Thymus (tissue), 11 donors: Measurements from ENCODE around the gene RPAP3. TPM values are rescaled to one million over a fixed set of nuclear protein-coding genes. Genes with fewer than 3 reads are reported as not detected.
"Not testable (repeated sequence)": the region's sequence is repeated elsewhere in the genome, so short reads cannot be mapped to it uniquely, and the experiment has no call there.

Source experiments
- DNase-seq, 9 donors: peaks; one replicate each; pipeline ENCODE4 v3.0.0-alpha.2; 2013; ENCODE audit warnings: low spot score in 9 of 9, low read depth in 6 of 9, missing footprints in 1 of 9
- H3K27ac ChIP-seq, 2 donors: one replicate each; pipeline ENCODE4 v1.5.1; 2013; ENCODE audit warnings: control low read depth in 1 of 2, low read depth in 1 of 2, low read length in 1 of 2, mild to moderate bottlenecking in 1 of 2, moderate library complexity in 1 of 2
- H3K27me3 ChIP-seq, 2 donors: one replicate each; pipeline ENCODE4 v1.5.1; 2013; ENCODE audit warnings: low read length in 1 of 2; ENCODE audit not compliant: control insufficient read depth in 2 of 2, insufficient read depth in 1 of 2
- H3K36me3 ChIP-seq, 2 donors: one replicate each; pipeline ENCODE4 v1.5.1; 2013; ENCODE audit warnings: low read length in 1 of 2, mild to moderate bottlenecking in 1 of 2, moderate library complexity in 1 of 2; ENCODE audit not compliant: control insufficient read depth in 2 of 2, insufficient read depth in 2 of 2
- H3K4me1 ChIP-seq, 2 donors: one replicate each; pipeline ENCODE4 v1.5.1; 2013; ENCODE audit warnings: low read length in 2 of 2; ENCODE audit not compliant: control insufficient read depth in 2 of 2, insufficient read depth in 2 of 2
- H3K4me3 ChIP-seq, 2 donors: one replicate each; pipeline ENCODE4 v1.5.1; 2013; ENCODE audit warnings: low read length in 2 of 2, control low read depth in 1 of 2, mild to moderate bottlenecking in 1 of 2
- H3K9me3 ChIP-seq, 2 donors: one replicate each; pipeline ENCODE4 v1.5.1; 2013; ENCODE audit warnings: low read length in 1 of 2, mild to moderate bottlenecking in 1 of 2; ENCODE audit not compliant: control insufficient read depth in 2 of 2, insufficient read depth in 1 of 2
- WGBS: extraction: QIAGEN DNeasy Blood & Tissue Kit; methylation state at CpG from one replicate; pipeline ENCODE4 v1.1.7; 2013; 5-methylcytosine and 5-hydroxymethylcytosine counted together
- polyA plus RNA-seq: library from polyadenylated mRNA; stranded (reverse); fragments of 200-250 nt; gene quantifications from one replicate; pipeline ENCODE4 v1.2.3, GENCODE V29; 2013
- total RNA-seq: library from RNA; stranded (reverse); fragments of 120-200 nt; gene quantifications from one replicate; pipeline ENCODE4 v1.2.4, GENCODE V29; 2013
- donor health status: healthy.

Gene RPAP3
- total and polyA plus RNA-seq, 2 donors, result 20.9 to 30.5 TPM

DNA sequence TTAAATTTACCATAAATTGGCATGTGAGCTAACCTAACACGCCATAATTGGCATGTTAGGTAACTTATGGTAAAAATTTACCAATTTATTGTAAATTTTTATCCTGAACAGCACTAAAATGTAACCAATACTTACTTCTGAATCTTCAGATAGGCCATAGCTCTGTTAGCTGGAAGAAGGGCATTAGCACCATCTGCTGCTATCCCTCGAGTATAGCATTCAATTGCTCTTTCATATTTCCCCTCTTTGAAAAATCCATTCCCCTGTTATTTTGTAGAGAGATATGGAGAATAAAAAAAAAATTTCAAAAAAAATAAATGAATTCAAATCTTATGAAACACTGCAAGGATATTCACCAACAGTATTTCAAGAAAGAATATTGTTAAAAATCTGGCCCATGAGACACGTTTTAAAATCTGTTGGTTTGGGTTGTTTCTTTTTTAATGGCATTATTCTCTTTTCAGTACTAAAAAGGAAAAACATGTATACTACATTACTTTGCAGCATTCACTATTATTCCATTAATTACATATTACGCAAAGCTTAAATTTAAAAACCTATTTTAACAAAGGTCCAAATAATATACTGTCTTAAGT is 19.1 kb downstream of the RPAP3 start:
- Histone ChIP-seq H3K4me3 (no peak overlapping the region), H3K36me3 (peaks cover 0 to 19% of the 10 kb centered on the region in 2 donors), H3K27ac (no peak overlapping the region), H3K4me1 (no peaks in the 10 kb centered on the region), H3K27me3 (no peaks in the 10 kb centered on the region), H3K9me3 (no peaks in the 10 kb centered on the region)
- WGBS, result 83% methylated on average over 4 of the region's 4 CpGs
- DNase-seq, result peak in 2 of 9 donors; percentile 30 to 47

DNA sequence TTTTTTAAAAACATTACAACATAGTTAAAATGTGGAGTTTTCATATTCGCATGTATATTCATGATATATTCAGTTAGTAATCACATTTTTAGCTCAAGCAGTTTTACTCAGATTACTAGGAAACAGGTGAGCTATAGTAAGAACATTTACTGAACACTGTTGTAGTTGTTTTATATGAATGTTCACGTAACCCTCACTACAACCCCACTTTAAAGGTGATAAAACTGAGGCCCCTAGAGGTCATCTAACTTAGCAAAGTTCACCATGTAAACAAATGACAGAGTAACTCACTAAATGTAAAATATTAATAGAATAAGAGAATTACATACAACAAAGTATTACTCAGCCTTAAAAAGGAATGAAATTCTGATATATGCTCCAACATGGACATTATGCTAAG is 26.0 kb downstream of the RPAP3 start:
- WGBS, result 74% methylated on average over 2 of the region's 2 CpGs
- H3K27ac ChIP-seq, result no peak overlapping the region
- H3K27me3 ChIP-seq, result no peaks in the 10 kb centered on the region
- H3K9me3 ChIP-seq, result no peaks in the 10 kb centered on the region
- no peak overlapping the region for H3K4me3 ChIP-seq
- H3K36me3 ChIP-seq, result peaks cover 3 to 29% of the 10 kb centered on the region in 2 donors
- DNase-seq, result no peak
- no peaks in the 10 kb centered on the region for H3K4me1 ChIP-seq

GRCh38 chr12:47672068-47672467 is 33.8 kb downstream of the RPAP3 start:
- Histone ChIP-seq H3K4me3 (no peak overlapping the region), H3K27me3 (no peaks in the 10 kb centered on the region), H3K4me1 (no peaks in the 10 kb centered on the region), H3K36me3 (peaks cover 5 to 18% of the 10 kb centered on the region in 2 donors), H3K9me3 (no peaks in the 10 kb centered on the region), H3K27ac (no peak overlapping the region)
- WGBS, result 96% methylated on average over 2 of the region's 2 CpGs
- DNase-seq, result no peak

- 97% methylated on average over 6 of the region's 6 CpGs for WGBS
- H3K27me3 ChIP-seq, H3K4me1 ChIP-seq, H3K4me3 ChIP-seq, DNase-seq, H3K9me3 ChIP-seq, H3K27ac ChIP-seq: not testable (repeated sequence)
- peaks cover 17 to 33% of the 10 kb centered on the region in 2 donors for H3K36me3 ChIP-seq
These were observed 37.9 kb downstream of the RPAP3 start for GRCh38 chr12:47667935-47668334.

DNA sequence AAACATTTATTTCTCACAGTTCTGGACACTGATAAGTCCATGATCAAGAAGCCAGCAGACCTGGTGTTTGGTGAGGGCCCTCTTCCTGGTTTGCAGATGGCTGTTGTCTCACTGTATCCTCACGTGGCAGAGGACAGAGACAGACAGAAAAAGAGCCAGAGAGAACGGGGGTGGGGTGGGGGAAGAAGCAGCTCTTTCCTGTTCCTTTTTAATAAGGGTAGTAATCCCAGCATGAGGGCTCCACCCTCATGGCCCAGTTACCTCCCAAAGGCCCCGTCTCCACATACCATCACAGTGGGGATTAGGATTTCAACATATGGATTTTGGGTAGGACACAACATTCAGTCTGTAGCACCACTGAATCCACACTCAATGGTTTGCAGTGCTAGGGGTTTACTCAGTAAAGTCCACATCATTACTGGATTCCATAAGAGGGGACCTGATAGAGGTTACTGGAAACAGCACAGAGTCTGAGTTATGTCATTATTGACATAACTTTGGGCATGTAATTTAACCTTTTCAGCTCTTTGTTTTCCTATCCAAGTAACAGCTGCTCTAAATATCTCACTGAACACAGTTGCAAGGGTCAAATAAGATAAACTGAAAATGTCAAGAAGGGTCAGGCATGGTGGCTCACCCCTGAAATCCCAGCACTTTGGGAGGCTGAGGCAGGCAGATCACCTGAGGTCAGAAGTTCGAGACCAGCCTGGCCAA is 53.2 kb downstream of the RPAP3 start:
- Histone ChIP-seq H3K9me3 (no peaks in the 10 kb centered on the region), H3K27ac (no peak overlapping the region), H3K27me3 (no peaks in the 10 kb centered on the region), H3K4me3 (no peak overlapping the region), H3K4me1 (no peaks in the 10 kb centered on the region), H3K36me3 (peaks cover 0 to 3% of the 10 kb centered on the region in 2 donors)
- DNase-seq, result no peak
- 75% methylated on average over 4 of the region's 4 CpGs for WGBS

DNA sequence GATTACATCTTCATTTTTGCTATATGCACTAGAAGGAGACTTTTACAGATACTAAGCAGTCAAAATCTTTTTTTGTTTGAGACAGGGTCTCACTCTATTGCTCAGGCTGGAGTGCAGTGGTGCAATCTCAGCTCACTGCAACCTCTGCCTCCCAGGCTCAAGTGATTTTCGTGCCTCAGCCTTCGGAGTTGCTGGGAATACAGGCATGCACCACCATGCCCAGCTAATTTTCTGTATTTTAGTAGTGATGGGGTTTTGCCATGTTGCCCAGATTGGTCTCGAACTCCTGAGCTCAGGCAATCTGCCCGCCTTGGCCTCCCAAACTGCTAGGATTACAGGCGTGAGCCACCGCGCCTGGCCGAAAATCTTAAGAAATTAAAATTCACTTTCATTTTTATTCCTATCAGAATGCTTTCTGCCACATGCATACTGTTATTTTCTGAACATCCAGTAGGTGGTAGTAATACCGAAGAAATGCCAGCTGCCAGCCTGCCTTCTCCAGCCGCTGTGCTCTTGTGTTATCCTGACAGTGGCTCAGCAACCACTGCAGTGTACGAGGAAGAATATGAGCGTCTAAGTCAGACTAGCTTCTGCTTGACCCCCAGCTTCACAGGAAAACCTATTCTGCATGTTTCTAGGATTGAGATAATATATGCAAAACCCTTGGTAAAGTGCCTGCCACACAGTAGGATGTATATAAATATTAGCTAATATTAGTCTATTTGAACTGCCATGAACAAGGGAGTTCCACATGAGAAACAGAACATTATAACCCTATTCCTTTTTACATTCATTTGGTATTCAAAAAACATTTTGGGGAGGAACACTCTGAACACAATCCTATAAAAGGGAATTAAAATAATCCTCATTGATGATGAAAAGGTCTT is 54.2 kb downstream of the RPAP3 start:
- no peaks in the 10 kb centered on the region for H3K9me3 ChIP-seq
- H3K4me1 ChIP-seq, result no peaks in the 10 kb centered on the region
- peak; percentile 3 to 72 (median 34) for DNase-seq
- 51% methylated on average over 12 of the region's 12 CpGs for WGBS
- H3K36me3 ChIP-seq, result peaks cover 0 to 3% of the 10 kb centered on the region in 2 donors
- H3K27ac ChIP-seq, result no peak overlapping the region
- no peak overlapping the region for H3K4me3 ChIP-seq
- no peaks in the 10 kb centered on the region for H3K27me3 ChIP-seq

GRCh38 chr12:47650469-47650868 is 55.4 kb downstream of the RPAP3 start:
- WGBS, result 88% methylated on average over 1 of the region's 1 CpG
- H3K9me3 ChIP-seq, result no peaks in the 10 kb centered on the region
- no peak for DNase-seq

GRCh38 chr12:47649381-47649780 is 56.4 kb downstream of the RPAP3 start:
- H3K27ac ChIP-seq, result no peak overlapping the region
- H3K27me3 ChIP-seq, result no peaks in the 10 kb centered on the region
- no peaks in the 10 kb centered on the region for H3K9me3 ChIP-seq
- no peaks in the 10 kb centered on the region for H3K4me1 ChIP-seq
- no peak for DNase-seq
- WGBS, result 96% methylated on average over 2 of the region's 2 CpGs
- H3K36me3 ChIP-seq, result no peaks in the 10 kb centered on the region
- H3K4me3 ChIP-seq, result no peak overlapping the region

More at GRCh38 chr12:47650469-47650868, 55.4 kb downstream of the RPAP3 start:
- Histone ChIP-seq H3K27ac (no peak overlapping the region), H3K4me3 (no peak overlapping the region), H3K27me3 (no peaks in the 10 kb centered on the region), H3K36me3 (peaks cover 0 to 3% of the 10 kb centered on the region in 2 donors), H3K4me1 (no peaks in the 10 kb centered on the region)
